Measurements from ENCODE around the gene SIRT2. TPM values are rescaled to one million over a fixed set of nuclear protein-coding genes. Genes with fewer than 3 reads are reported as not detected.

SIRT2 gene
- total and polyA plus RNA-seq, 2 donors (not counting 1 experiment from before 2014, with no cell fraction given) = 42.4 to 65.9 TPM

- Mint-ChIP-seq H3K4me1 (peaks cover 3% of the 10 kb centered on the region), H3K27ac (no peak overlapping the region), H3K4me3 (no peak overlapping the region), H3K9me3 (ENCODE audit: insufficient read depth) (no peaks in the 10 kb centered on the region), H3K27me3 (no peaks in the 10 kb centered on the region)
- Histone ChIP-seq H3K36me3 (replicated peaks in 1 of 2; ENCODE audit: control extremely low read depth in 1 of 2, control insufficient read depth in 1 of 2, extremely low read depth in 1 of 2, insufficient read depth in 2 of 2, low read length in 1 of 2) (peaks cover 0 to 34% of the 10 kb centered on the region in 2 experiments), H3K9ac (ENCODE audit: low read length) (no peak overlapping the region), H3K79me2 (ENCODE audit: control insufficient read depth, insufficient read depth, low read length) (peaks cover 20% of the 10 kb centered on the region), H2AFZ (ENCODE audit: insufficient read depth, low read depth, low read length, poor library complexity, severe bottlenecking) (no peak overlapping the region), H3K27me3 (replicated peaks in 1 of 4; ENCODE audit: control extremely low read depth in 1 of 4, control insufficient read depth in 3 of 4, insufficient read depth in 4 of 4, low read length in 3 of 4) (peaks cover 0 to 2% (median 0%) of the 10 kb centered on the region in 4 experiments), H3K4me2 (replicated peaks; ENCODE audit: low read depth, low read length, poor library complexity, severe bottlenecking) (no peak overlapping the region), H4K20me1 (ENCODE audit: control insufficient read depth, insufficient read depth, low read length, poor library complexity, severe bottlenecking) (peaks cover 12% of the 10 kb centered on the region), H3K4me1 (ENCODE audit: control insufficient read depth in 2 of 2, insufficient read depth in 2 of 2, low read length in 2 of 2) (no peaks in the 10 kb centered on the region), H3K27ac (ENCODE audit: low read length in 2 of 2) (no peak overlapping the region), H3K9me3 (ENCODE audit: control extremely low read depth in 1 of 3, control insufficient read depth in 2 of 3, insufficient read depth in 1 of 3, low read length in 2 of 3) (no peaks in the 10 kb centered on the region), H3K4me3 (ENCODE audit: control extremely low read depth in 1 of 5, extremely low read depth in 1 of 5, insufficient read depth in 1 of 5, low read depth in 2 of 5, low read length in 4 of 5) (no peak overlapping the region)
- WGBS (ENCODE audit: insufficient coverage) = 88% methylated on average over 8 of the region's 10 CpGs
- ChIA-PET CTCF (no interaction called here), POLR2A (no interaction called here)
- TF ChIP-seq EZH2 (IDR thresholded peaks at IDR 0.05; ENCODE audit: borderline replicate concordance, insufficient read depth, low read depth, low read length, poor library complexity, severe bottlenecking) = no peak
- TF ChIP-seq, protein P1, sequence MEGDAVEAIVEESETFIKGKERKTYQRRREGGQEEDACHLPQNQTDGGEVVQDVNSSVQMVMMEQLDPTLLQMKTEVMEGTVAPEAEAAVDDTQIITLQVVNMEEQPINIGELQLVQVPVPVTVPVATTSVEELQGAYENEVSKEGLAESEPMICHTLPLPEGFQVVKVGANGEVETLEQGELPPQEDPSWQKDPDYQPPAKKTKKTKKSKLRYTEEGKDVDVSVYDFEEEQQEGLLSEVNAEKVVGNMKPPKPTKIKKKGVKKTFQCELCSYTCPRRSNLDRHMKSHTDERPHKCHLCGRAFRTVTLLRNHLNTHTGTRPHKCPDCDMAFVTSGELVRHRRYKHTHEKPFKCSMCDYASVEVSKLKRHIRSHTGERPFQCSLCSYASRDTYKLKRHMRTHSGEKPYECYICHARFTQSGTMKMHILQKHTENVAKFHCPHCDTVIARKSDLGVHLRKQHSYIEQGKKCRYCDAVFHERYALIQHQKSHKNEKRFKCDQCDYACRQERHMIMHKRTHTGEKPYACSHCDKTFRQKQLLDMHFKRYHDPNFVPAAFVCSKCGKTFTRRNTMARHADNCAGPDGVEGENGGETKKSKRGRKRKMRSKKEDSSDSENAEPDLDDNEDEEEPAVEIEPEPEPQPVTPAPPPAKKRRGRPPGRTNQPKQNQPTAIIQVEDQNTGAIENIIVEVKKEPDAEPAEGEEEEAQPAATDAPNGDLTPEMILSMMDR (IDR thresholded peaks at IDR 0.05) = no peak
- ATAC-seq (ENCODE audit: low read depth) (no peak), DNase-seq (no peak)
- intact Hi-C loops (cut with micrococcal nuclease) = no loop called here
These were observed 9.5 kb upstream of the SIRT2 start for GRCh38 chr19:38908911-38909310.

DNA sequence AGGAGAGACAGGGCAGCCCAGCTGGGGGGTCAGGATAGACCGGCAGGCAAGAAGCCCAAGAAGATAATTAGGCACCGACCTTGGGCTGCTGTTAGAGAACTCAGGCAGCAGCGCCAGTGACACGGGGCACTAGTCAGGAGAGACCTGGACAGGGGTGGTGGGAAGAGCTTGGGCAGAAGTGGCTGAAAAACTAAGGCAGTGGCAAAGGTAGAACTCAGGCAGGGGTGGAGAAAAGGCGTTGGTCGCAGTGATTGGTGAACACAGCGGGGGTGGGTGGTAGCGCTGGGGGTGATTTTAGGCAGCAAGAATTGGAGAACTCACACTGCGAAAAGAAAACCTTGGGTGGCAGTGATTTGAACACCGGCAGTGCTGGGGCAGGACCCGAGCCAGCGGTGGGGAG is 8.3 kb upstream of the SIRT2 start:
- CTCF ChIA-PET = no interaction called here
- TF ChIP-seq EZH2 (IDR thresholded peaks at IDR 0.05; ENCODE audit: borderline replicate concordance, insufficient read depth, low read depth, low read length, poor library complexity, severe bottlenecking) = no peak
- TF ChIP-seq, protein P1 (IDR thresholded peaks at IDR 0.05) = no peak
- Histone ChIP-seq H3K9ac (ENCODE audit: low read length) (no peak overlapping the region), H3K27me3 (replicated peaks in 1 of 4; ENCODE audit: control extremely low read depth in 1 of 4, control insufficient read depth in 3 of 4, insufficient read depth in 4 of 4, low read length in 3 of 4) (peaks cover 0 to 2% (median 0%) of the 10 kb centered on the region in 4 experiments), H3K9me3 (ENCODE audit: control extremely low read depth in 1 of 3, control insufficient read depth in 2 of 3, insufficient read depth in 1 of 3, low read length in 2 of 3) (no peaks in the 10 kb centered on the region), H3K4me3 (ENCODE audit: control extremely low read depth in 1 of 5, extremely low read depth in 1 of 5, insufficient read depth in 1 of 5, low read depth in 2 of 5, low read length in 4 of 5) (no peak overlapping the region), H3K27ac (ENCODE audit: low read length in 2 of 2) (no peak overlapping the region), H3K36me3 (replicated peaks in 1 of 2; ENCODE audit: control extremely low read depth in 1 of 2, control insufficient read depth in 1 of 2, extremely low read depth in 1 of 2, insufficient read depth in 2 of 2, low read length in 1 of 2) (peaks cover 0 to 34% of the 10 kb centered on the region in 2 experiments), H3K79me2 (ENCODE audit: control insufficient read depth, insufficient read depth, low read length) (peaks cover 30% of the 10 kb centered on the region), H3K4me2 (replicated peaks; ENCODE audit: low read depth, low read length, poor library complexity, severe bottlenecking) (no peak overlapping the region), H3K4me1 (ENCODE audit: control insufficient read depth in 2 of 2, insufficient read depth in 2 of 2, low read length in 2 of 2) (no peaks in the 10 kb centered on the region), H4K20me1 (ENCODE audit: control insufficient read depth, insufficient read depth, low read length, poor library complexity, severe bottlenecking) (peaks cover 12% of the 10 kb centered on the region), H2AFZ (ENCODE audit: insufficient read depth, low read depth, low read length, poor library complexity, severe bottlenecking) (no peak overlapping the region)
- H3K9me3 Mint-ChIP-seq (ENCODE audit: insufficient read depth) = no peaks in the 10 kb centered on the region
- no peaks in the 10 kb centered on the region for H3K27me3 Mint-ChIP-seq
- POLR2A ChIA-PET = no interaction called here
- WGBS (ENCODE audit: insufficient coverage) = 98% methylated on average over 12 of the region's 12 CpGs
- H3K4me3 Mint-ChIP-seq = no peak overlapping the region
- H3K27ac Mint-ChIP-seq = no peak overlapping the region
- intact Hi-C loops (cut with micrococcal nuclease) = no loop called here
- H3K4me1 Mint-ChIP-seq = peaks cover 6% of the 10 kb centered on the region
- DNase-seq (no peak), ATAC-seq (ENCODE audit: low read depth) (no peak)
